GM10847 (cell line): ENCODE results near the gene USH1C.

ENCODE experiments used
- POLR2A ChIP-seq: IDR thresholded peaks from 2 replicates; pipeline ENCODE4 v1.6.1; 2011; ENCODE audit not compliant: insufficient read length; ENCODE audit errors: extremely low read depth

Gene USH1C

GRCh38 chr11:17494019-17494418, 50.2 kb downstream of the USH1C start:
- no peak for TF ChIP-seq POLR2A

GRCh38 chr11:17490938-17491337, 53.3 kb downstream of the USH1C start:
- no peak for TF ChIP-seq POLR2A

GRCh38 chr11:17490232-17490631, 54.0 kb downstream of the USH1C start:
- no peak for TF ChIP-seq POLR2A

- TF ChIP-seq POLR2A, result no peak
These were observed 54.5 kb downstream of the USH1C start for GRCh38 chr11:17489751-17490150.

- TF ChIP-seq POLR2A, result no peak
These were observed 55.7 kb downstream of the USH1C start for GRCh38 chr11:17488563-17488962.

GRCh38 chr11:17486646-17487045, 57.6 kb downstream of the USH1C start:
- no peak for TF ChIP-seq POLR2A

GRCh38 chr11:17483505-17483904, 60.7 kb downstream of the USH1C start:
- TF ChIP-seq POLR2A, result no peak

GRCh38 chr11:17481905-17482304, 62.3 kb downstream of the USH1C start:
- no peak for TF ChIP-seq POLR2A

- TF ChIP-seq POLR2A, result no peak
These were observed 64.7 kb downstream of the USH1C start for GRCh38 chr11:17479284-17480214.

GRCh38 chr11:17478070-17478469, 66.1 kb downstream of the USH1C start:
- TF ChIP-seq POLR2A, result no peak

GRCh38 chr11:17477361-17477760, 66.9 kb downstream of the USH1C start:
- no peak for TF ChIP-seq POLR2A

GRCh38 chr11:17477084-17477333, 67.2 kb downstream of the USH1C start:
- TF ChIP-seq POLR2A, result no peak

- TF ChIP-seq POLR2A, result no peak
These were observed 67.7 kb downstream of the USH1C start, which contains the start of gene ABCC8 for GRCh38 chr11:17476317-17477083. TSS of gene ABCC8 (minus strand) at chr11:17476845. CDS start at chr11:17476776, 69 bp downstream.

GRCh38 chr11:17475666-17476316, 68.4 kb downstream of the USH1C start:
- no peak for TF ChIP-seq POLR2A

GRCh38 chr11:17473071-17473744, 71.0 kb downstream of the USH1C start:
- TF ChIP-seq POLR2A, result no peak

- TF ChIP-seq POLR2A, result no peak
These were observed 71.7 kb downstream of the USH1C start for GRCh38 chr11:17472467-17472866.

- TF ChIP-seq POLR2A, result no peak
These were observed 72.7 kb downstream of the USH1C start for GRCh38 chr11:17471501-17471900.
